Kasumi-1 (cell line): Measurements from ENCODE around the gene HAUS8.

ENCODE experiments used
- DNase-seq, 2 experiments: peaks; one replicate each; lab custom pipeline; 2025; lab: John Stamatoyannopoulos, UW

The HAUS8 gene

DNA sequence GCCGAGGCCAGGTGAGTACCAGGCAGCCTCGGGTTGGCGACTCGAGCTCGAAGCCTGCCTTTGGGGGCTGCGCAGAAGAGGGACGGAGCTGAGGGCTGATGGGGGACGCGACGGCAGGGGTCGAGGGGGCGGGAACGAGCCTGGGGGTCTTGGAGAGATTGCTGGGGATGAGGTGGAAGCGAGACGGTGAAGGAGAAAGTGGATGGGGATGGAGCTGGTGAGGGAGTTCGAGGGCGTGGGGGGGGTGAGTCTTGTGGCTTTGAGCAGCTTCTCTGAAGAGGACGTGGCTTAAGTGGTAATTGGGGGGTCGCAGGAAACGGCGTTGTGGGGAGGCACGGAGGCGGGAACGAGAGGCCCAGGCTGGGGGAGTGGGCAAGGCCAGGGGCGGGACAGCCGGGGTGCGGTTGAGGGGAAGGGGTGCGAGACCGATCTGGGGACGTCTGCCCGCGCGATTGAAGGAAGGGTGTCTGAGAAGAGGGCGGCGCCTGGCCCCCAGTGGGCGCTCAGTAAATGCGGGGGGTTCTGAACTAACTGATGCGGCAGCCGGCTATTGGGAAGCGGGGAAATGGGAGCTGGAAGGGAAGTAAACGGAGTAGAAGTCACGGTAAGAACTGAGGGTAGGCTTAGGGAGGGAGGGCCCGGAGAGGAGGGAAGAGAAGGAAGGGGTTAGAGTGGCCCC is 751 bp upstream of the HAUS8 start:
- DNase-seq: peak; percentile 69

DNA sequence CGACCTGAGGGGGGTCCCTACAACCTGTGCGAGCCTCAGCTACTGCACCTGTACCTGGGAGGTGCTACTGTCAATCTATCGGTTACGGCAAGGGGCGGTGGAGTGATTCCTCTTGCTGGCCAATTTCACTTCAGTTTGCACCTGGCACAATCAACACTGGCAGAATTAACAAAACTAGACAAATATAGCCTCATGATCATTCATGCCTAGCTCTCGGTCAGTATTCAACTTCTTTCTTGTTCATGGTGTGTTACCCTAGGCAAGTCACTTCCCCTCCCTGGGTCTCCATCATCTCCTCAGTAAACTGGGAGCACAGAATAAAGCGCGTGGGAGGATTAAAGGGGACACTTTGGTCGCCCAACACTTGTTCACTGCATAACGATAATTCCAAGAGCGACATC is 618 bp downstream of the HAUS8 start:
- DNase-seq: no peak

GRCh38 chr19:17073869-17074633 is 1.2 kb downstream of the HAUS8 start:
- DNase-seq: no peak

GRCh38 chr19:17070912-17071311 is 4.3 kb downstream of the HAUS8 start:
- no peak for DNase-seq

- DNase-seq: no peak
Observed at GRCh38 chr19:17070421-17070820, 4.8 kb downstream of the HAUS8 start.

DNA sequence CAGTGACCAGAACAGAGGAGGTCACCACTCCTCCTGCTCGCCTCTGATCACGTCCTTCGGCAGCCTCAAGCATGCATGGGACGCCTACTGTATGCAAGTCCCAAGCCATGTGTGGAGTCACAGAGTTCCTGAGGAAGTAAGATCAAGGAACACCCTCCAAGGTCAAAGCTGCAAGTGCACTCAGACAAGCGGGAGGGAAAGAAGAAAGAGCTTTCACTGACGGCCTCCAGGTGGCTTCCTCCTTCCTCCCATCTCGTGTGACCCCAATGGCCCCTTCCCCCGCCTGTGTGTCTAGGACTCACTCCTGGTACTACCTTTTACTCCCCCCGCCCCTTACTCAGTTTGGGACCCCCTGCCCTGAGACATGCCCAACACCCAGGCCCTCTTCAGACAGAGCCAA is 6.1 kb downstream of the HAUS8 start:
- peak; percentile 33 to 39 for DNase-seq

DNA sequence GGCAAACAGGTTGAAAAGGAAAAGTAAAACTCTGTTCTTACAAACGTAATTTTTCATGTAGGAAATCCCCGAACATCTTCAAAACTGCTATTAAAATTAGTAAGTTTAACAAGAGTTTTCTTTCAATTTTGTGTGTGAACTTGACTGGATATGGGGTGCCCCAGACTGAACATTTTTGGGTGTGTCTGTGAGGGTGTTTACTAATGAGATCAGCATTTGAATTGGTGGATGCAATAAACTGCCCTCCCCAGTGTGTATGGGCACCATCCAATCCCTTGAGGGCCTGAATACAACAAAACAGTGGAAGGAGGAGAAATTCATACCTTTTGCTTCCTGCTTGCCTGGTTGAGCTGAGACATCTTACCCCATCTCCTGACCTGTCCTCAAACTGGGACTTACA is 11.8 kb downstream of the HAUS8 start:
- DNase-seq: no peak

GRCh38 chr19:17061691-17062090 is 13.6 kb downstream of the HAUS8 start:
- DNase-seq: no peak

- no peak for DNase-seq
Observed at GRCh38 chr19:17061205-17061604, 14.0 kb downstream of the HAUS8 start.

GRCh38 chr19:17060802-17061201 is 14.4 kb downstream of the HAUS8 start:
- DNase-seq: no peak

DNA sequence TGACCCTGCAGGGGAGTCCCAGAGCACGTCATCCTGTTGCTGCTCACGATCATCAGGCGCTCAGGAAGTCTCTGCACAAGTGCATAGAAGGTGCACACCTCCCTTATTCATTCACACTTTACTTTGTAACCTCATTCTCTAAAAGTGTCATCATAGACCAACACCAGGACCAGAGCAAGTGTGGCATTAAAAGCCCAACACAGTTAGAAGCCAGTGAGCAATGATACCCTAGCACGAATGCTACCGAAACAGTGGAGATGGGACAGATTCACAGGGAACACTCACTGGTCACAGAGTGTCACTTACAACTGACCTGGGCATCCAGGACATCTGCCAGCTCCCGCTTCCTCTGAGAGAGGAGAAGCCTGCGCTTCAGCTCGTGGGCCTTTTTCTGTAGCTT is 17.0 kb downstream of the HAUS8 start:
- no peak for DNase-seq

- no peak for DNase-seq
Observed at GRCh38 chr19:17055636-17056035, 19.6 kb downstream of the HAUS8 start.

DNA sequence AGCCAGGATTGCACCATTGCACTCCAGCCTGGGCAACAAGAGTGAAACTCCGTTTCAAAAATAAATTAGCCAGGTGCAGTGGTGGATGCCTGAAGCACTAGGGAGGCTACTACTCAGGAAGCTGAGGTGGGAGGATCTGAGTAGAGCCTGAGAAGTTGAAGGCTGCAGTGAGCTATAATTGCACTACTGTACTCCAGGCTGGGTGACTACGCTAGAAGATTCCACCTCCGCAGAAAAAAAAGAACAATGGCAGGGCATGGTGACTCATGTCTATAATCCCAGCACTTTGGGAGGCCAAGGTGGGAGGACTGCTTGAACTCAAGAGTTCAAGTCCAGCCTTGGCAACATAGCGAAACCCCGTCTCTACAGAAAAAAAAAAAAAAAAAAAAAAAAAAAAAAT is 20.5 kb downstream of the HAUS8 start:
- no peak for DNase-seq

DNA sequence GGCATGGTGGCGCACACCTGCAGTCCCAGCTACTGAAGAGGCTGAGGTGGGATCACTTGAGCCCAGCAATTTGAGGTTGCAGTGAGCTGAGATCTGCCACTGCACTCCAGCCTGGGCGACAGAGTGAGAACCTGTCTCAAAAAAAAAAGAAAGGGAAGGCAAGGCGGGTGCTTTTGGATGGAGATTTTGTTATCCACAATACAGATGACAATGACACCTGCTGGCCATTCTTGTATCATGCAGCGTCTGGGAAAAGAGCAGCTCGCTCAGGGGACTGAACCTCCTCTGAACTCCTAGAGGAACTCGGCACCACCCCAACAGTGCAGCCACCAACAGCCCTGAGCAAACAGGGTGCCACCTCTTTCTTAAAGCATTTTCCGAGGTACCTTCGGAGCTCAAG is 22.8 kb downstream of the HAUS8 start:
- DNase-seq: peak; percentile 59 to 66

GRCh38 chr19:17049711-17050280 is 25.5 kb downstream of the HAUS8 start:
- DNase-seq: no peak

DNA sequence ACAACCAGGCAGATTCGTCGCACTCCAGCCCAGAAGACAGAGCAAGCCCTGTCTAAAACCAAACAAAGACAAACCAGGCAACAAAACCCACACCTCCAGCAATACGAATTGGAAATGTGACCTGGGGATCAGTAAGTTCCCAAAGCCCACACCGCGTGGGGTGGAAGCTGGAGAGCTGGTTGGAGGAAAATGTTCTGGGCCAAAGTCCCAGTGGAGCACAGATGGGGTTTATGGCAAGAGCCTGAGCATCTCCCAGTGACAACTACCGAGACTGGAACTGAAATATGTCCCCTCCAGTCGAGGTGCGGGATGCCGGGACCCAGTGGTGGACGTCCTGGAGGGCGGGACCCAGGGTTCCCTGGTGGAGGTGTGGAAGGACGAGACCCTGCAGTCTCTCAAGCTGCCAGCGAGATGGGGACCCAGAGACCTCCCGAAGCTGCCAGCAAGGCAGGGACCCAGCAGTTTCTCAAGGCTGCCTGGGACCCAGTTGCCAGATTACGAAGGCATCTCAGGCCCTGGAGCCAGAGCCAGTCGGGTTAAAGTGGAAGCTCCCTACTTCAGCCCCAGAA is 26.3 kb downstream of the HAUS8 start:
- DNase-seq: no peak

DNA sequence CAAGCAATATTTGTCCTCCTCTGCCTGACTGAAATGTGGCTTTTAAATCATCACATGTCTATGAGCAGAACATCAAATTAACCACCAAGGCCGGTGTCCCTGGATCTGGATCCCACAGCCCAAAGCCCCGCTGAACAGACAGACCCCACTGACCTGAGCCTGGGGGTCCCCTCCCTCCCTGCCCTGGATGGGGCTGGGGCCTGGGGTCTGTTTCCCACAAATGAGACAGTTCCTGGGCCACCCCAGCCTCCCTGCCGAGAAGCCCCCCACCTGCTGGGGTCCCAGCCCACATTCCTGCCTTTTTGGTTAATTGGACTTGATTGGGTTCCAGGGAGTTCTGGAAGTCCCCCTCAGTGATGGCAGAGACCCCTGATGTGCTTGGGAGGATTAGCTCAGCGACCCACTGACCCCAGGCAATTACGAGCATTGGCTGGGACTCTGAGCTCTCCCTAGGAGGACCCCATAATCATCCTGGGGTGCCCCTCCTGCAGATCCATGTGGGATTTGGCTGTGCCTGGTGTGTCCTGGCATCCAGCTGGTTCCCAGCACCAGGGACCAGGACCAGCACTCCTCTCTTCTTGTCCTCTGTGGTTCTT is 29.2 kb downstream of the HAUS8 start:
- no peak for DNase-seq

GRCh38 chr19:17043744-17044143 is 31.5 kb downstream of the HAUS8 start:
- no peak for DNase-seq

- no peak for DNase-seq
Observed at GRCh38 chr19:17041976-17042375, 33.3 kb downstream of the HAUS8 start.

GRCh38 chr19:17037966-17038500 is 37.2 kb downstream of the HAUS8 start:
- DNase-seq: peak in 1 of 2 experiments; percentile 2

- no peak for DNase-seq
Observed at GRCh38 chr19:17037184-17037583, 38.1 kb downstream of the HAUS8 start.

DNA sequence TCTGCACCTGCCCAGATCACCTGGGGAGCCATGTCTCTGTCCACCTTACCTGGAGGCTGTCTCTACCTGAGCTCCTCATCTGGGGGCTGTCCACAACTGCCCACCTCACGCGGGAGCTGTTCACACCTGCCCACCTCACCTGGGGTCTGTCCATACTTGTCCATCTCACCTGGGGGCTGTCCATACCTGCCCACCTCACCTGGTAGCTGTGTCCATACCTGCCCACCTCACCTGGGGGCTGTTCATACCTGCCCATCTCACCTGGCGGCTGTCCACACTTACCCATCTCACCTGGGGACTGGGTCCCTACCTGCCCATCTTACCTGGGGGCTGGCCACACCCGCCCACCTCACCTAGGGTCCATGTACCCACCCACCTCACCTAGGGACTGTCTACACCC is 38.6 kb downstream of the HAUS8 start:
- no peak for DNase-seq
